GM12801 (cell line): ENCODE results near the gene CIRBP.

Experiments used
- CTCF ChIP-seq: IDR thresholded peaks from one replicate; pipeline ENCODE4 v1.5.1; 2011; ENCODE audit warnings: control low read depth; ENCODE audit not compliant: insufficient read length; ENCODE audit errors: extremely low read depth

CIRBP gene

GRCh38 chr19:1307320-1307719 is 38.2 kb downstream of the CIRBP start:
- no peak for TF ChIP-seq CTCF

GRCh38 chr19:1307755-1308303 is 38.7 kb downstream of the CIRBP start:
- no peak for TF ChIP-seq CTCF

GRCh38 chr19:1308718-1309117 is 39.6 kb downstream of the CIRBP start:
- TF ChIP-seq CTCF: no peak

- TF ChIP-seq CTCF: no peak
Measured at GRCh38 chr19:1309977-1310852, 41.1 kb downstream of the CIRBP start.

GRCh38 chr19:1310853-1311180 is 41.7 kb downstream of the CIRBP start:
- no peak for TF ChIP-seq CTCF

DNA sequence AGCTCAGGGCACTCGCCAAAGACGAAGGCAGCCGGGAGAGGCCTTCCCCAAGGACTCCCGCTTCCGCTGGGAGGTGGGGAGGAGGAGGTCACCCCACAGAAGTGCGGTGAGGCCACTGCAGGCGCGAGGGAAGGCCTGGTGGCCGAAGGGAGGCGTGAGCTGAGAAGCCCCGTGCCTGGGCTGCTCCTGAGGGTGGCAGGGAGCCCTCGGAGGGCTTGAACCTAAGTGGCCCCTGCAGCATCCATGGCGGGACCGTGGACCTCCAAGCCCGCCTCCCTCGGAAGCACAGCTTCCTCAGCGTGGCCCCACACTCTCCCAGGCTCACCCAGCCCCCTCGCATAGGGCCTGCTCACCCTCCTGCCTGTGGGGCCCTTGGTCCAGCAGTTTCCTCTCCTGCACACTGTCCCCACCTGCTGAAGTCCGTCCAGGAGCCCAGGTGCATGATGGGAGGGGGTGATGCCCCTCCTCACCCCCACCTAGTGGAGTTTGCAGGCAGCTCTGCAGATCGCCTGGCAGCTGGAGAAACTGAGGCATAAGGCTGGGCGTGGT is 42.5 kb downstream of the CIRBP start:
- TF ChIP-seq CTCF: no peak

DNA sequence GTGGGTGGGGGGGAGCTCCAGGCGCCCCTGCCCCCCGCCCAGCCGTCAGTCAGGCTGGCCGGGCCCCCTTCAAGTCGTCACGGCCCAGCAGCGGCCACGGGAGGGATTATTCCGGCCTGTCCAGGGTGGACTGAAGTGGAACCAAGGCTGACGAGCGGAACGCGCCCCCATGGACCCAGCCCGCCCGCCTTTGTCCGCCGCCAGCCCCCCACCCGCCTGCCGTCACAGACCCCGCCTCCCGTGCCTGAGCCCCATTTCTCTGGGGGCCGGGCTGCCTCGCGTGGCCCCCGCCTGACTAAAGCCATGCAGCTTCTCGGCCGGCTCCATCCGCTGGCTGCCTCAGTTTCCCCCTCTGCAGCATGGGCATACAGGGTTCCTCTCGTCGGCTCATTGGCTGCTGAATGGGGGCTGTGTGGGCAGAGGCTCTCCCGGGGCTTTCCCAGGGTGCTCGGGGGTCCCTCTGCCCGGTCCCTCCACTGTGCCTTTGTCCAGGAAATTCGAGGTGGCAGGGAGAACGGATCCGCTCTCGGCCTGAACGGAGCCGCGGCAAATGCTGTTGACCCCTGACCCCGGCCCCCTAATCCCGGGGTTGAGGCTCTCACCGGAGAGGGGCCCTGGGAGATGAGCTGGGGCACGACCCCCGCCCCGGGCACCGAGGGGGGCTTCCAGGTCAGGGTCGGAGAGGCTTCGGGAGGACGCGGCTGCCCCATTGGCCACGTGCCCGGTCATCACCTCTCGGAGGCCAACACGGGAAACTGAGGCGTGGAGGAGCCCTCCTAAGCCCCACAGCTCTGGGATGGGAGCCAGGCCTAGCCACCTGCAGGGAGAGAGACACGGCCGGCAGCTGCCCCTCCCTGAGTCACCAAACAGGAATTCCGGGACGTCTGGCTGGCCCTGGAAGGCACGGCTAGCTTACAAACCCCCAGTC is 43.9 kb downstream of the CIRBP start:
- no peak for TF ChIP-seq CTCF
